Nephron (organoid): ENCODE results near the gene RAD51C.

Source experiments
- H3K27ac Mint-ChIP-seq, 3 experiments: 2 replicates each; pipeline ENCODE4 v1.8.0; 2020; ENCODE audit warnings: mixed read lengths in 3 of 3, mild to moderate bottlenecking in 2 of 3, moderate library complexity in 1 of 3
- H3K27me3 Mint-ChIP-seq: 2 replicates; pipeline ENCODE4 v1.8.0; 2021; ENCODE audit warnings: low read depth, mild to moderate bottlenecking, moderate library complexity, mixed read lengths
- H3K36me3 Mint-ChIP-seq: 2 replicates; pipeline ENCODE4 v1.8.0; 2020; ENCODE audit warnings: low read depth, mixed read lengths
- H3K4me1 Mint-ChIP-seq: 2 replicates; pipeline ENCODE4 v1.8.0; 2020; ENCODE audit warnings: mixed read lengths
- H3K4me3 Mint-ChIP-seq, 3 experiments: 2 replicates each; pipeline ENCODE4 v1.8.0; 2020; ENCODE audit warnings: mild to moderate bottlenecking in 3 of 3, mixed read lengths in 3 of 3, moderate library complexity in 2 of 3
- H3K9me3 Mint-ChIP-seq: 2 replicates; pipeline ENCODE4 v1.8.0; 2020; ENCODE audit warnings: mixed read lengths
- CTCF ChIP-seq, 3 experiments: fragments of 200-600 bp; sonication (generic); IDR thresholded peaks; one replicate each; pipeline ENCODE4 v1.5.0; 2021; ENCODE audit warnings: antibody characterized with exemption in 3 of 3; ENCODE audit not compliant: unreplicated experiment in 3 of 3

RAD51C gene

GRCh38 chr17:58660621-58661020 is 31.8 kb upstream of the RAD51C start:
- peaks cover 3% of the 10 kb centered on the region for H3K27me3 Mint-ChIP-seq
- peaks cover 5% of the 10 kb centered on the region for H3K4me1 Mint-ChIP-seq
- peak overlapping the region; percentile 64 to 83 (median 74) for H3K4me3 Mint-ChIP-seq
- peak overlapping the region in 2 of 3 experiments; percentile 35 to 61 for H3K27ac Mint-ChIP-seq
- TF ChIP-seq CTCF (IDR thresholded peaks at IDR 0.05; ENCODE audit: unreplicated experiment in 3 of 3) = no peak
- no peaks in the 10 kb centered on the region for H3K36me3 Mint-ChIP-seq
- H3K9me3 Mint-ChIP-seq = no peaks in the 10 kb centered on the region

- H3K9me3 Mint-ChIP-seq = no peaks in the 10 kb centered on the region
- H3K4me1 Mint-ChIP-seq = peaks cover 5% of the 10 kb centered on the region
- no peaks in the 10 kb centered on the region for H3K36me3 Mint-ChIP-seq
- H3K27me3 Mint-ChIP-seq = peaks cover 3% of the 10 kb centered on the region
- H3K27ac Mint-ChIP-seq = no peak overlapping the region
- TF ChIP-seq CTCF (IDR thresholded peaks at IDR 0.05; ENCODE audit: unreplicated experiment in 3 of 3) = no peak
- peak overlapping the region in 2 of 3 experiments; percentile 16 to 74 for H3K4me3 Mint-ChIP-seq
Measured at GRCh38 chr17:58661499-58661898, 30.9 kb upstream of the RAD51C start.

GRCh38 chr17:58664302-58664701 is 28.1 kb upstream of the RAD51C start:
- Mint-ChIP-seq H3K27ac (peak overlapping the region in 1 of 3 experiments; percentile 23), H3K9me3 (no peaks in the 10 kb centered on the region), H3K4me3 (no peak overlapping the region), H3K36me3 (no peaks in the 10 kb centered on the region), H3K27me3 (peaks cover 3% of the 10 kb centered on the region), H3K4me1 (no peaks in the 10 kb centered on the region)
- no peak for TF ChIP-seq CTCF (IDR thresholded peaks at IDR 0.05; ENCODE audit: unreplicated experiment in 3 of 3)

- Mint-ChIP-seq H3K36me3 (no peaks in the 10 kb centered on the region), H3K4me3 (no peak overlapping the region), H3K9me3 (no peaks in the 10 kb centered on the region), H3K27me3 (no peaks in the 10 kb centered on the region), H3K4me1 (no peaks in the 10 kb centered on the region), H3K27ac (no peak overlapping the region)
- TF ChIP-seq CTCF (IDR thresholded peaks at IDR 0.05; ENCODE audit: unreplicated experiment in 3 of 3) = no peak
Measured at GRCh38 chr17:58665946-58666857, 26.2 kb upstream of the RAD51C start.

GRCh38 chr17:58666858-58667267 is 25.5 kb upstream of the RAD51C start:
- Mint-ChIP-seq H3K27me3 (no peaks in the 10 kb centered on the region), H3K27ac (no peak overlapping the region), H3K4me3 (no peak overlapping the region), H3K9me3 (no peaks in the 10 kb centered on the region), H3K36me3 (no peaks in the 10 kb centered on the region), H3K4me1 (no peaks in the 10 kb centered on the region)
- no peak for TF ChIP-seq CTCF (IDR thresholded peaks at IDR 0.05; ENCODE audit: unreplicated experiment in 3 of 3)
